PC-9 (cell line): Measurements from ENCODE around the gene RPL15.

Source experiments
- CTCF ChIP-seq: fragments of 200-600 bp; sonication (generic); conservative IDR thresholded peaks from 2 replicates; pipeline ENCODE4 v1.6.1; 2017; ENCODE audit warnings: mixed run types, antibody characterized with exemption, mild to moderate bottlenecking, moderate library complexity
- EZH2 ChIP-seq: fragments of 200-600 bp; sonication (generic); IDR thresholded peaks from 2 replicates; pipeline ENCODE4 v1.8.0; 2017; ENCODE audit warnings: antibody characterized with exemption, low read depth

- TF ChIP-seq EZH2 (no peak), CTCF (no peak)
Measured at GRCh38 chr3:23931597-23931996, 14.7 kb downstream of the RPL15 start.
